ENCODE results near the gene PGBD5. TPM values are rescaled to one million over a fixed set of nuclear protein-coding genes. Genes with fewer than 3 reads are reported as not detected.

PGBD5 gene
- total RNA-seq, 1 donor from 2014 or later, result 14.7 TPM

DNA sequence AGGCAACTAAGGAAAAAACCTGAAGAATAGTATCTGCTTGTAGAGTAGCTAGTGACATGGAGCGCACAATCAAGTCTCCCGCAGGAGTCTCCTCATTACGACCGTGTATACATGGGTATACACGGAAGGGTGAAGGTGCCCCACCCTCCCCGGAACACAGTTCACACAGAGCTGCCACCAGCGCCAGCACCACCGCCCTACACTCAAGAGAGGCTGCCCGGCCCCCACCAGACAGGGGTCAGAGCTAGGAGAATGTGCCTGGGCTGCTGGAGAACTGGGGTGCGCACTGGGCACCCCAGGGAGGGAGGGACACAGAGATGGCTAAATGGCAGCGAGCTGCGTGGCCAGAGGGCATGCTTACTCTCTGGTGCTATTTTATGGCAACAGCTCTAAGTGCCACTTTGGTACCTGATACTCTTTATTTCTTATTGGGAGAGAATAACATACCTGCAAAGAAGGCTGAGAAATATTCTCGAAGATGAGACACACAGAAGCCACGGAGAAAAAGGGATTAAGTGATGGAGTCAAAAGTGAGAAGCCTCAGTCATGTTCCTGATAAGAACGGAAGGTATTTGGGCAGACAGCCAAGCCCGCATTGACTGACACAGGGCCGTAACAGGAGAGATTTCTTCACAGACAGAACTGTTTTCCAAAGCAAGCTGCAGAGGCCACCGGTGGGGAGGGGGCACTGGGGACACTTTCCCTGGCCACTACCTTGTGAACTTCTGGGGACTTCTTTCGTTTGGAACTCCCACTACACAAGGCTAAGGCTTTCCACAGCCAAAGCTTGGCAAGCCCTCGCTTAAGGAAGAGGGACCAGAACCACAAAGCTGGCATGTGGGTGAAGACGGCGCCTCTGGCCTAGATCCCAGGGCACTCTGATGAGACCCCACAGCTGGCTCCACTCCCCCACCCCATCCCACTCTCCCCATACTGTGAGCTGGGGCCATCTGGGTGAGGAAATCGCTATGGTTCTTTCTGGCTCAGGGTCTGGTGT is 108.0 kb downstream of the PGBD5 start:
- Histone ChIP-seq H2AFZ (ENCODE audit: low read depth, low read length) (no peak overlapping the region), H3K27me3 (ENCODE audit: insufficient read depth, low read length) (peaks cover 6% of the 10 kb centered on the region), H4K20me1 (ENCODE audit: insufficient read depth, low read length) (no peaks in the 10 kb centered on the region), H3K79me2 (ENCODE audit: insufficient read depth, low read length) (no peaks in the 10 kb centered on the region), H3K4me2 (ENCODE audit: low read length) (no peak overlapping the region), H3K9ac (ENCODE audit: low read length) (no peak overlapping the region), H3K36me3 (ENCODE audit: insufficient read depth, low read length) (no peaks in the 10 kb centered on the region), H3K4me1 (ENCODE audit: insufficient read depth, low read length) (no peaks in the 10 kb centered on the region), H3K9me3 (ENCODE audit: insufficient read depth, low read depth, low read length) (no peaks in the 10 kb centered on the region), H3K27ac (ENCODE audit: low read depth, low read length) (no peak overlapping the region), H3K4me3 (ENCODE audit: insufficient read depth, low read depth, low read length) (no peak overlapping the region)
- no peak for FAIRE-seq
- no peak overlapping the region for H3K27ac Mint-ChIP-seq (ENCODE audit: unreplicated experiment)
- DNase-seq (ENCODE audit: low read depth), result no peak
- peaks cover 12% of the 10 kb centered on the region for H3K4me1 Mint-ChIP-seq (ENCODE audit: low read depth, unreplicated experiment)
- no peak overlapping the region for H3K4me3 Mint-ChIP-seq (ENCODE audit: unreplicated experiment)
- H3K36me3 Mint-ChIP-seq (ENCODE audit: low read depth, unreplicated experiment), result peaks cover 20% of the 10 kb centered on the region
- H3K9me3 Mint-ChIP-seq (ENCODE audit: unreplicated experiment), result no peaks in the 10 kb centered on the region
- TF ChIP-seq, protein P1, sequence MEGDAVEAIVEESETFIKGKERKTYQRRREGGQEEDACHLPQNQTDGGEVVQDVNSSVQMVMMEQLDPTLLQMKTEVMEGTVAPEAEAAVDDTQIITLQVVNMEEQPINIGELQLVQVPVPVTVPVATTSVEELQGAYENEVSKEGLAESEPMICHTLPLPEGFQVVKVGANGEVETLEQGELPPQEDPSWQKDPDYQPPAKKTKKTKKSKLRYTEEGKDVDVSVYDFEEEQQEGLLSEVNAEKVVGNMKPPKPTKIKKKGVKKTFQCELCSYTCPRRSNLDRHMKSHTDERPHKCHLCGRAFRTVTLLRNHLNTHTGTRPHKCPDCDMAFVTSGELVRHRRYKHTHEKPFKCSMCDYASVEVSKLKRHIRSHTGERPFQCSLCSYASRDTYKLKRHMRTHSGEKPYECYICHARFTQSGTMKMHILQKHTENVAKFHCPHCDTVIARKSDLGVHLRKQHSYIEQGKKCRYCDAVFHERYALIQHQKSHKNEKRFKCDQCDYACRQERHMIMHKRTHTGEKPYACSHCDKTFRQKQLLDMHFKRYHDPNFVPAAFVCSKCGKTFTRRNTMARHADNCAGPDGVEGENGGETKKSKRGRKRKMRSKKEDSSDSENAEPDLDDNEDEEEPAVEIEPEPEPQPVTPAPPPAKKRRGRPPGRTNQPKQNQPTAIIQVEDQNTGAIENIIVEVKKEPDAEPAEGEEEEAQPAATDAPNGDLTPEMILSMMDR (IDR thresholded peaks at IDR 0.05; ENCODE audit: insufficient read depth, low read depth, low read length), result no peak
- no peak for TF ChIP-seq EZH2 (IDR thresholded peaks at IDR 0.05; ENCODE audit: insufficient read depth, low read length)
- H3K27me3 Mint-ChIP-seq (ENCODE audit: low read depth, unreplicated experiment), result peaks cover 7% of the 10 kb centered on the region

DNA sequence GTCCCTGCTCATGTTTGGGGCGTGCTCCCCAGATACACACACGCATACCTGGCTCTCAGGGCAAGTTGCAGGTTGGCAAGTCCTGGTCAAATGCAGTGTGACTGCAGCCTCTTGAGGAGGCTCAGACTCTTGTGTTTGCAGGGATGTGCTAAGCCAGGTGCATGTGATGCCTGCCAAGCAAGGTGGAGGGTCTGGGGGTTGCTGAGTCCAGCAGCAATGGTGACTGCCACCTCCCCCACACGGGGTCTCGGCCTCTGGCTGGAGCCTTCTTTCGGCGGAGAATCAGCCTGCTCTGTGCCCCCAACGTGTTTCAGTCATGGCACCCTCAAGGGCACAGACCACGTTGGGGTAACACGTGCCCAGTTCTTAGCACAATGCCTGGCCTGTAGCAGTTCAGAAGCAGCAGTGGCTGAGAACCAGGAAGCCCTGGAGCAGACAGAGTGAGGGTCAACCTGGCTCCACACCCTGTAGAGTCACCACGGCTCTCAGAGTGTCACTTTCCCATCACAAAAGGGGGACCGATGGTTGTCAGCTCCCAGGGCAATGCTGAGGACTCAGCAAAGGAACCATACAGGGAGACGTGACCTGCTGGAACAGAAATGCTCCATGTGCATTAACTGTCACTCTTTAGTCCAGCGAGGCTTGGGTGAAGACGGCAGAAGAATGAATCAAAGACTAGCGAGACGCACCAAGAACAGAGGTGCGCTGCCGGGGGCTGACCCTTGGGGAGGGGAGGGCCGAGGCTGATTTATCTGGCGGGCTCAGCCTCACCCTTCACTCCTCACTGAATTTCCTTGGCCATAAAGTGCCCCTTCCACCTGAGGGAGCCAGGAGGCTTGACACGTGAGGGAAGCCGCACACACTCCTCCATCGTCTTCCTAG is 109.0 kb downstream of the PGBD5 start:
- Mint-ChIP-seq H3K27me3 (ENCODE audit: low read depth, unreplicated experiment) (peaks cover 7% of the 10 kb centered on the region), H3K4me1 (ENCODE audit: low read depth, unreplicated experiment) (peaks cover 12% of the 10 kb centered on the region), H3K4me3 (ENCODE audit: unreplicated experiment) (no peak overlapping the region), H3K36me3 (ENCODE audit: low read depth, unreplicated experiment) (peaks cover 15% of the 10 kb centered on the region), H3K9me3 (ENCODE audit: unreplicated experiment) (no peaks in the 10 kb centered on the region), H3K27ac (ENCODE audit: unreplicated experiment) (no peak overlapping the region)
- H3K4me3 ChIP-seq (ENCODE audit: insufficient read depth, low read depth, low read length), result no peak overlapping the region
- DNase-seq (ENCODE audit: low read depth) (no peak), FAIRE-seq (no peak)
- peaks cover 6% of the 10 kb centered on the region for H3K27me3 ChIP-seq (ENCODE audit: insufficient read depth, low read length)
- no peaks in the 10 kb centered on the region for H4K20me1 ChIP-seq (ENCODE audit: insufficient read depth, low read length)
- no peaks in the 10 kb centered on the region for H3K36me3 ChIP-seq (ENCODE audit: insufficient read depth, low read length)
- no peaks in the 10 kb centered on the region for H3K9me3 ChIP-seq (ENCODE audit: insufficient read depth, low read depth, low read length)
- H3K79me2 ChIP-seq (ENCODE audit: insufficient read depth, low read length), result no peaks in the 10 kb centered on the region
- no peaks in the 10 kb centered on the region for H3K4me1 ChIP-seq (ENCODE audit: insufficient read depth, low read length)
- no peak overlapping the region for H3K27ac ChIP-seq (ENCODE audit: low read depth, low read length)
- H2AFZ ChIP-seq (ENCODE audit: low read depth, low read length), result no peak overlapping the region
- TF ChIP-seq, protein P1 (IDR thresholded peaks at IDR 0.05; ENCODE audit: insufficient read depth, low read depth, low read length), result no peak
- no peak for TF ChIP-seq EZH2 (IDR thresholded peaks at IDR 0.05; ENCODE audit: insufficient read depth, low read length)
- no peak overlapping the region for H3K9ac ChIP-seq (ENCODE audit: low read length)
- H3K4me2 ChIP-seq (ENCODE audit: low read length), result no peak overlapping the region

Measured in astrocyte (in vitro differentiated cells and primary cell).